Suprapubic skin (tissue), 4 donors: ENCODE results near the gene HNRNPH2. TPM values are rescaled to one million over a fixed set of nuclear protein-coding genes. Genes with fewer than 3 reads are reported as not detected.

Experiments
- DNase-seq, 2 donors: peaks; one replicate each; pipeline ENCODE4 v3.0.0-alpha.2; 2019; ENCODE audit warnings: low spot score in 2 of 2
- H3K27ac ChIP-seq: fragments of 200-600 bp; sonication (generic); one replicate; pipeline ENCODE4 v1.5.1; 2019
- H3K27me3 ChIP-seq: fragments of 200-600 bp; sonication (generic); one replicate; pipeline ENCODE4 v1.5.1; 2019
- H3K36me3 ChIP-seq: fragments of 200-600 bp; sonication (generic); one replicate; pipeline ENCODE4 v1.5.1; 2019
- H3K4me1 ChIP-seq: fragments of 200-600 bp; sonication (generic); one replicate; pipeline ENCODE4 v1.5.1; 2019
- H3K4me3 ChIP-seq: fragments of 200-600 bp; sonication (generic); one replicate; pipeline ENCODE4 v1.5.1; 2019; ENCODE audit warnings: mild to moderate bottlenecking
- H3K9me3 ChIP-seq: fragments of 200-600 bp; sonication (generic); one replicate; pipeline ENCODE4 v1.5.1; 2019
- EP300 ChIP-seq: sonication (generic); formaldehyde crosslinking; IDR thresholded peaks from one replicate; pipeline ENCODE4 v1.6.1; 2017; ENCODE audit warnings: antibody characterized with exemption
- POLR2A ChIP-seq, 2 donors: fragments of 450-650 bp; IDR thresholded peaks; one replicate each; pipeline ENCODE4 v1.6.1; 2017; ENCODE audit warnings: antibody characterized with exemption in 2 of 2, mild to moderate bottlenecking in 2 of 2, moderate library complexity in 2 of 2
- POLR2AphosphoS5 ChIP-seq, 3 donors: sonication (generic); formaldehyde crosslinking; IDR thresholded peaks; one replicate each; pipeline ENCODE4 v1.6.1; 2017; ENCODE audit warnings: antibody characterized with exemption in 3 of 3
- WGBS: methylation state at CpG from one replicate; pipeline ENCODE4 v1.1.5; 2018; 5-methylcytosine and 5-hydroxymethylcytosine counted together
- total RNA-seq, 4 donors: library from RNA; depleted of rRNA; stranded (reverse); fragments of >200 nt; gene quantifications; one replicate each; pipeline ENCODE4 v1.1.0, GENCODE V29; 2016
- TF ChIP-seq, protein P1 (sequence below), 2 donors: fragments of 200-600 bp in 1 of 2; fragments of 450-650 bp in 1 of 2; sonication (generic) in 1 of 2; IDR thresholded peaks; one replicate each; pipeline ENCODE4 v1.5.1; 2016 to 2019; ENCODE audit warnings: antibody characterized with exemption in 2 of 2, mild to moderate bottlenecking in 1 of 2, moderate library complexity in 1 of 2

The HNRNPH2 gene
- total RNA-seq, 4 donors from 2014 or later = 37.3 to 60.6 (median 38.5) TPM

GRCh38 chrX:101417190-101417589 lies 9.2 kb downstream of the HNRNPH2 start:
- H3K4me3 ChIP-seq = no peak overlapping the region
- TF ChIP-seq POLR2A (IDR thresholded peaks at IDR 0.05) = no peak
- TF ChIP-seq, protein P1, sequence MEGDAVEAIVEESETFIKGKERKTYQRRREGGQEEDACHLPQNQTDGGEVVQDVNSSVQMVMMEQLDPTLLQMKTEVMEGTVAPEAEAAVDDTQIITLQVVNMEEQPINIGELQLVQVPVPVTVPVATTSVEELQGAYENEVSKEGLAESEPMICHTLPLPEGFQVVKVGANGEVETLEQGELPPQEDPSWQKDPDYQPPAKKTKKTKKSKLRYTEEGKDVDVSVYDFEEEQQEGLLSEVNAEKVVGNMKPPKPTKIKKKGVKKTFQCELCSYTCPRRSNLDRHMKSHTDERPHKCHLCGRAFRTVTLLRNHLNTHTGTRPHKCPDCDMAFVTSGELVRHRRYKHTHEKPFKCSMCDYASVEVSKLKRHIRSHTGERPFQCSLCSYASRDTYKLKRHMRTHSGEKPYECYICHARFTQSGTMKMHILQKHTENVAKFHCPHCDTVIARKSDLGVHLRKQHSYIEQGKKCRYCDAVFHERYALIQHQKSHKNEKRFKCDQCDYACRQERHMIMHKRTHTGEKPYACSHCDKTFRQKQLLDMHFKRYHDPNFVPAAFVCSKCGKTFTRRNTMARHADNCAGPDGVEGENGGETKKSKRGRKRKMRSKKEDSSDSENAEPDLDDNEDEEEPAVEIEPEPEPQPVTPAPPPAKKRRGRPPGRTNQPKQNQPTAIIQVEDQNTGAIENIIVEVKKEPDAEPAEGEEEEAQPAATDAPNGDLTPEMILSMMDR (IDR thresholded peaks at IDR 0.05) = no peak
- TF ChIP-seq EP300 = no peak
- TF ChIP-seq POLR2AphosphoS5 (IDR thresholded peaks at IDR 0.05) = no peak
- H3K9me3 ChIP-seq = no peaks in the 10 kb centered on the region
- H3K4me1 ChIP-seq = peaks cover 18% of the 10 kb centered on the region
- H3K27ac ChIP-seq = no peak overlapping the region
- peaks cover 9% of the 10 kb centered on the region for H3K36me3 ChIP-seq
- no peaks in the 10 kb centered on the region for H3K27me3 ChIP-seq
- DNase-seq = no peak
- WGBS = 70% methylated on average over 4 of the region's 4 CpGs

GRCh38 chrX:101417981-101418841 lies 10.2 kb downstream of the HNRNPH2 start:
- Histone ChIP-seq H3K27me3 (no peaks in the 10 kb centered on the region), H3K27ac (peak overlapping the region; percentile 89), H3K4me1 (peaks cover 18% of the 10 kb centered on the region), H3K36me3 (no peaks in the 10 kb centered on the region), H3K9me3 (no peaks in the 10 kb centered on the region), H3K4me3 (peak overlapping the region; percentile 59)
- peak; percentile 76 to 79 for DNase-seq
- WGBS = 20% methylated on average over 46 of the region's 56 CpGs
- TF ChIP-seq EP300 (no peak), POLR2A (IDR thresholded peaks at IDR 0.05) (peak in 1 of 2 donors; percentile 43), POLR2AphosphoS5 (IDR thresholded peaks at IDR 0.05) (no peak)

GRCh38 chrX:101419489-101419888 lies 11.5 kb downstream of the HNRNPH2 start:
- WGBS = 84% methylated on average over 2 of the region's 2 CpGs
- Histone ChIP-seq H3K36me3 (no peaks in the 10 kb centered on the region), H3K4me3 (no peak overlapping the region), H3K4me1 (peaks cover 18% of the 10 kb centered on the region), H3K27me3 (no peaks in the 10 kb centered on the region), H3K9me3 (no peaks in the 10 kb centered on the region), H3K27ac (no peak overlapping the region)
- DNase-seq = no peak
- no peak for TF ChIP-seq EP300
- TF ChIP-seq POLR2AphosphoS5 (IDR thresholded peaks at IDR 0.05) = no peak
- TF ChIP-seq, protein P1 (IDR thresholded peaks at IDR 0.05) = no peak
- no peak for TF ChIP-seq POLR2A (IDR thresholded peaks at IDR 0.05)

GRCh38 chrX:101427954-101428353 lies 19.9 kb downstream of the HNRNPH2 start:
- Histone ChIP-seq H3K4me3 (no peak overlapping the region), H3K27me3 (no peaks in the 10 kb centered on the region), H3K27ac (no peak overlapping the region), H3K36me3 (peaks cover 5% of the 10 kb centered on the region), H3K4me1 (no peaks in the 10 kb centered on the region), H3K9me3 (no peaks in the 10 kb centered on the region)
- TF ChIP-seq POLR2AphosphoS5 (IDR thresholded peaks at IDR 0.05) (no peak), EP300 (no peak), POLR2A (IDR thresholded peaks at IDR 0.05) (no peak)
- TF ChIP-seq, protein P1 (IDR thresholded peaks at IDR 0.05) = no peak
- WGBS = 92% methylated on average over 2 of the region's 2 CpGs
- no peak for DNase-seq

DNA sequence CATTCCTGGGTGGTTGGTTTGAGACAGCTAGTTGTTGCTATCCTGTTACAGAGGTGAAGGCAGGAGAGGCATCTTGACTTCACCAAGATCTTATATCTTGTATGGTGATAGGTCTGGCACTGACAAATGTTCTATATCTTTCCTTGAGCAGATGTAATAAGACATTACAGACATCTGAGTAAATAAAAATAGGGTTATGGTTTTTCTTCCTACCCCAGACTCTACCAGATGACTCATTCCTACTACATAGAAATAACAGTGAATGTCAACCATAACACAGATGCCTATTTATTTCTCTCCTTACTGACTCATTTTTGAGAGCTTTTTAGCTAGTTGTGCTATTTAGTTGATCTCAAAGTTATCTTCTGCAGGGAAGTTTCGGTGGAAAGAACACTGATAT lies 21.9 kb downstream of the HNRNPH2 start:
- H3K27ac ChIP-seq = no peak overlapping the region
- H3K9me3 ChIP-seq = no peaks in the 10 kb centered on the region
- H3K36me3 ChIP-seq = peaks cover 5% of the 10 kb centered on the region
- H3K27me3 ChIP-seq = no peaks in the 10 kb centered on the region
- TF ChIP-seq POLR2AphosphoS5 (IDR thresholded peaks at IDR 0.05) = no peak
- TF ChIP-seq POLR2A (IDR thresholded peaks at IDR 0.05) = no peak
- no peak for TF ChIP-seq EP300
- TF ChIP-seq, protein P1 (IDR thresholded peaks at IDR 0.05) = no peak
- DNase-seq = no peak
- WGBS = 80% methylated on average over 1 of the region's 1 CpG
- no peaks in the 10 kb centered on the region for H3K4me1 ChIP-seq
- H3K4me3 ChIP-seq = no peak overlapping the region
